Glutamatergic neuron (in vitro differentiated cells): ENCODE results near the gene CDC42BPG. TPM values are rescaled to one million over a fixed set of nuclear protein-coding genes. Genes with fewer than 3 reads are reported as not detected.

ENCODE experiments used
- DNase-seq: peaks from one replicate; pipeline ENCODE4 v3.0.0; 2022
- H3K27ac Mint-ChIP-seq: one replicate; pipeline ENCODE4 v1.8.0; 2020; ENCODE audit warnings: mild to moderate bottlenecking, mixed read lengths, inconsistent platforms; ENCODE audit not compliant: unreplicated experiment
- H3K27me3 Mint-ChIP-seq: one replicate; pipeline ENCODE4 v1.8.0; 2020; ENCODE audit warnings: mild to moderate bottlenecking, moderate library complexity, mixed read lengths, inconsistent platforms; ENCODE audit not compliant: unreplicated experiment
- H3K36me3 Mint-ChIP-seq: one replicate; pipeline ENCODE4 v1.8.0; 2020; ENCODE audit warnings: mild to moderate bottlenecking, mixed read lengths, inconsistent platforms; ENCODE audit not compliant: unreplicated experiment
- H3K4me1 Mint-ChIP-seq: one replicate; pipeline ENCODE4 v1.8.0; 2020; ENCODE audit warnings: mild to moderate bottlenecking, low read depth, mixed read lengths, inconsistent platforms; ENCODE audit not compliant: unreplicated experiment
- H3K4me3 Mint-ChIP-seq: one replicate; pipeline ENCODE4 v1.8.0; 2020; ENCODE audit warnings: mild to moderate bottlenecking, mixed read lengths, inconsistent platforms; ENCODE audit not compliant: unreplicated experiment
- H3K9me3 Mint-ChIP-seq: one replicate; pipeline ENCODE4 v1.8.0; 2020; ENCODE audit warnings: mild to moderate bottlenecking, moderate library complexity, mixed read lengths, inconsistent platforms; ENCODE audit not compliant: unreplicated experiment
- CTCF ChIP-seq: fragments of 200-600 bp; sonication (generic); IDR thresholded peaks from one replicate; pipeline ENCODE4 v1.5.0; 2021; ENCODE audit not compliant: partially characterized antibody, unreplicated experiment
- total RNA-seq: library from RNA; stranded (reverse); fragmentation: NEBNext Ultra II Directional; extraction: Animal tissue kit (Norgen Biotek cat#: 25700); gene quantifications from one replicate; pipeline ENCODE4 v1.2.1, GENCODE V29; 2021; ENCODE audit not compliant: unreplicated experiment

Gene CDC42BPG
- total RNA-seq, 1 donor from 2014 or later: 2.3 TPM

- DNase-seq: no peak
- H3K36me3 Mint-ChIP-seq: no peaks in the 10 kb centered on the region
- TF ChIP-seq CTCF: no peak
- no peaks in the 10 kb centered on the region for H3K9me3 Mint-ChIP-seq
- peak overlapping the region; percentile 52 for H3K4me3 Mint-ChIP-seq
- H3K4me1 Mint-ChIP-seq: peaks cover 1% of the 10 kb centered on the region
- H3K27me3 Mint-ChIP-seq: peaks cover 16% of the 10 kb centered on the region
- no peak overlapping the region for H3K27ac Mint-ChIP-seq
Measured at GRCh38 chr11:64794526-64794925, 49.9 kb downstream of the CDC42BPG start.

GRCh38 chr11:64793271-64794160, 50.9 kb downstream of the CDC42BPG start:
- Mint-ChIP-seq H3K27ac (no peak overlapping the region), H3K27me3 (peaks cover 12% of the 10 kb centered on the region), H3K36me3 (no peaks in the 10 kb centered on the region), H3K4me3 (peak overlapping the region; percentile 5), H3K4me1 (no peaks in the 10 kb centered on the region), H3K9me3 (no peaks in the 10 kb centered on the region)
- TF ChIP-seq CTCF: no peak
- DNase-seq: no peak

GRCh38 chr11:64792482-64792881, 52.0 kb downstream of the CDC42BPG start:
- no peak for TF ChIP-seq CTCF
- Mint-ChIP-seq H3K9me3 (no peaks in the 10 kb centered on the region), H3K27ac (no peak overlapping the region), H3K4me3 (no peak overlapping the region), H3K4me1 (no peaks in the 10 kb centered on the region), H3K27me3 (peaks cover 11% of the 10 kb centered on the region), H3K36me3 (no peaks in the 10 kb centered on the region)
- no peak for DNase-seq

- TF ChIP-seq CTCF: no peak
- H3K27me3 Mint-ChIP-seq: peaks cover 11% of the 10 kb centered on the region
- H3K27ac Mint-ChIP-seq: no peak overlapping the region
- no peaks in the 10 kb centered on the region for H3K4me1 Mint-ChIP-seq
- no peak for DNase-seq
- no peak overlapping the region for H3K4me3 Mint-ChIP-seq
- H3K9me3 Mint-ChIP-seq: no peaks in the 10 kb centered on the region
- H3K36me3 Mint-ChIP-seq: no peaks in the 10 kb centered on the region
Measured at GRCh38 chr11:64791781-64792291, 52.6 kb downstream of the CDC42BPG start.
